Mucosa of gallbladder (tissue), 1 donor: ENCODE results near the gene FLYWCH2. TPM values are rescaled to one million over a fixed set of nuclear protein-coding genes. Genes with fewer than 3 reads are reported as not detected.
A peak's percentile ranks its signal among the peaks of the same experiment; 100 is the strongest.

Experiments used
- DNase-seq: peaks from one replicate; pipeline ENCODE4 v3.0.0-alpha.2; 2020; ENCODE audit warnings: low spot score
- total RNA-seq: library from RNA; stranded (reverse); gene quantifications from one replicate; pipeline ENCODE4 v1.2.1, GENCODE V29; 2021
- donor health status: DM: no; HTN: no; CAD: no.

FLYWCH2 gene
- total RNA-seq, 1 donor from 2014 or later, result 35.5 TPM

DNA sequence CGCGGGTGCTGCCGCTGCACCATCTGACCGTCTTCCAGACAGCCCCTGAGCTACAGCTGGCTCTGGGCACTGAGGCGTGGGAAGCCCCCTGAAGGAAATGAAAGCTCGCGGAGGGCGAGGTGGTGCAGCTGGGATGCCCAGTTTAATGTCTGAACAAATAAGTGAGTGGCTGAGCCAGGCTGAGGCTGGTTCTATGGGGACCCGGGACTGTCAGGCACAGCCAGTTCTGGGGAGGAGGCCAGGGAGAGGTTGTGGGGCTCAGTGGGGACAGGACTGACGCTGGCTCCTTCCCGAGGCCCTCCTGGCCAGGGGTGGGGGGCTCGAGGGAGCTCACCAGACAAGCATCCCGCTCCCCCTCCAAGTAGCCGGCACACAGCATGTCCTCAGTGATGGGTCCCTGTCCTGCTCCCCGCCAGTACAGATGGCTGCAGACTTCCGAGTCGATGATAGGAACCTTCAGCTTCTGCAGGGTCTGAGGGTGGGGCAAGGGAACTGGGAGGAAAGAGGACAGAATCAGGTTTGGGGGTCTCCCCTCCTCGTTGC lies 29.4 kb upstream of the FLYWCH2 start:
- DNase-seq, result no peak

DNA sequence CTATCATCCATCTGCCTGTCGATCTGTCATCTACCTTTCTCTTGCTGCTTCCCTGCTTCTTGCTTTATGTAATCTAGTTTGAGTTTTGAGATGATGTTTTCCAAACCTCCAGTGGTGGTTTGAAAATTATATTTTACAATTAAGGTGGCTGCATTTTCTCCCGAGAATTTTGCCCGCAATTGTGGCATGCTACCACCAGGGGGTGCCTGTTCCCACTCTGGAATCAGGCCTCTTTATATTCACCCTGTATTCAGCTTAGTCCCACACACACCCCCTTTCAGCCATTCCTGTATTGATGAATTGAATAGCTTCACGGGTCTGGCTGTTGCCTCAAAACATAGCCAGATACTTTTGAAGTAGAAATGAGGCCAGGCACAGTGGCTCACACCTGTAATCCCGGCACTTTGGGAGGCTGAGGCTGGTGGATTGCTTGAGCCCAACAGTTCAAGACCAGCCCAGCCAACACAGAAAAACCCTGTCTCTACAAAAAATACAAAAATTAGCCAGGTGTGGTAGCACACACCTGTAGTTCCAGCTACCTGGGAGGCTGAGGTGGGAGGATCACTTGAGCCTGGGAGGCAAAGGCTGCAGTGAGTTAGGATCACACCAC lies 28.2 kb upstream of the FLYWCH2 start:
- DNase-seq, result no peak

DNA sequence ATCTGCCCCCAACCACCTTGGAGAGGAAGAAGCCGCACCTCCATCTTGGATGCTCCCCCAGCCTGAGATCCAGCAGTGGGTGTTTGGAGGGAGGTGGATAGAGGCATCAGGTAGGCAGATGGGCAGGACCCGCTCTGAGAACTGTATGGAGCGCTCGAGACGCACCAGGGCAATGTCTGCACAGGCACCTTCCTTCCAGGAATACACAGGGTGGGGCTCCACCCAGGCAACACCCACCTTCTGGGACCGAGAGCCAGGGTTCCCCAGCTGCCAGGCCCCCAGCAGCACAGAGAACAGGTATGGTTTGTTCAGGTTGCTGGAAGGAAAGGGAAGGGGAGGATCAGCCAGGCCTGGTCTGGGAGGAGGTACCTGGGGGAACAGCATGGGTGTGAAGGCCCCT lies 27.5 kb upstream of the FLYWCH2 start:
- no peak for DNase-seq

DNA sequence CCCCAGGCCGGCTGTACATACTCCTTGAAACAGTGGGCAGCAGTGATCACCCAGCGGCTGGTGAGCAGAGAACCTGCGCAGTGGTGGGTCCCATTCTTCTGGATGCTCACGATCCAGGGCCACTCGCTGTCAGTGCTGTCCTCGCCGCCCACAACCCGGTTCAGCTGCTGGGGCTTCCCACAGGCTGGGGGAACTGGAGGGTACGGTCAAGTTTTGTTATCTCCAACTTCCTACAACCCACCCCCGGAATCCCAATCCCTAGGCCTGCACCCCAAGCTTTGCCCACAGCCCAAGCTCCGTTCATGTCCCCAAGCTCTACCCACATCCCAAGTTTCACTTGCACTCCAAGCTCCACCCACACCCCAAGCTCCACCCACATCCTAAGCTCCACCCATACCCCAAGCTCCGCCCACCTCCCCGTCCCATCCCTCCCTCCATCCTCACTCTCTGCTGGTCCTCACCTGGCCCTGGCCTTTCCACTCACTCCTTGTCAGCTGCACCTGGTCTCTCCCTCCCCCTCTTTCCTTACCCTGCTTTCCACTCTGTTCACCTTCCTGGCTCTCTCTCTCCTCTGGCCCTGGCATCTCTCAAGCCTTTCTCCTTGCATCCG lies 26.8 kb upstream of the FLYWCH2 start:
- DNase-seq, result no peak

DNA sequence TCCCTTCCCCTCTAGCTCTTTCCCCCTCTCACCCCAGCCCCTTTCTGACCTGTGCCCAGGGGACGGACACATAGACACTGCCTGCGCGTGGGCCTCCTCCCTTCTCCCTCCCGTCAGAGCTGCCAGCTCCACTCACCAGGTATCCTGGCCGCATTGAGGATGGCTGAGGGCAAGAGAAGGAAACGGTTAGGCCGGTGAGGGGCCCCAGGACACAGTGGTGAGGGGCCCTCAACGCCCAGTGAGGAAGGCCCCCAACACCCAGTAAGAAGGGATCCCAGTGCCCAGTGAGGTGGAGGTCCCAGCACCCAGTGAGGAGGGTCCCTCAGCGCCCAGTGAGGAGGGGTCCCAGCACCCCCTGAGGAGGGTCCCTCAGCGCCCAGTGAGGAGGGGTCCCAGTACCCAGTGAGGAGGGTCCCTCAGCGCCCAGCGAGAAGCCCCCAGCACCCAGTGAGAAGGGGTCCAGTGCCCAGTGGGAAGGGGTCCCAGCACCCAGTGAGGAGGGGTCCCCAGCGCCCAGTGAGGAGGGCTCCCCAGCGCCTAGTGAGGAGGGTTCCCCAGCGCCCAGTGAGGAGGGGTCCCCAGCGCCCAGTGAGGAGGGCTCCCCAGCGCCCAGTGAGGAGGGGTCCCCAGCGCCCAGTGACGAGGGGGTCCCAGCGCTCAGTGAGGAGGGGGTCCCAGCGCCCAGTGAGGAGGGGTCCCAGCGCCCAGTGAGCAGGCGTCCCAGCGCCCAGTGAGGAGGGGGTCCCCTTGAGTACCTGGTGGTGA lies 26.1 kb upstream of the FLYWCH2 start:
- no peak for DNase-seq

DNA sequence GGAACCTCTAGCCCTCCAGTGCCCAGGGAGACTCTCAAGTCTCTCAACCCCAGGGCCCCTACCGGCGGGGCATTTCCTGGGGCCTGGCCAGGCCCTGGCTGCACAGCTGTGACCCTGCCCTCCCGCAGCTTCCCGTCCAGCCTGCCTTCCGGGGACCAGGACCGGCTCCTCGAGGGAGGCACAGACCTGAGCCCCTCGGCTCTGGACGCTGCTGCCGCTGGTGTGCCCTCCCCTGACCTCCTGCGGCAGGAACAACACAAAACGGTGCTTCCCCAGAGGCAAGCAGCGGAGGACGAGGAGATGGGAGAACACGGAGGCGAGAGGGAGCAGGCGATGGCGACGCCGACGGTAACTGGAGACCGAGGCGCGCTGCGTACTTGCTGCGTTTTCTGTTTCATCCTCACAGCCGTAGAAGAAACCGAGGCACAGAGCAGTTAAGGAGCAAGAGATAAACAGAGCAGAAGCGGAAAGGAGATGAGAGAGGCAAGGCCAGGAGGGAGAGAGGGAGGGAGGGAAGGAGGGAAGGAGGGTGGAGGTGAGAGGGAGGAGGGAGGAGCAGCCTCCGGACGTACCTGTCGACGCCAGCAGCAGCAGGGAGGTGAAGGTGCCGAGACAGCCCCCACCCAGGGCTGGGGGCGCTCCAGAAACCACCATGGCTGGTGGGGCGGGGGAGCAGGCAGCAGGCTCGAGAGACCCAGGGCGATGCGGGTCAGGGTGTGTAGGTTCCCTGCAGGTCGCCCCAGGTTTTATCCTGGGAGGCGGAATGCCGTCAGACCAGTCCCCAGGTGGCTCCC lies 25.4 kb upstream of the FLYWCH2 start, which contains the start of gene PRSS22:
Gene PRSS22, minus strand, starts transcription at position 720 of the 794 bp plus-strand sequence. Its CDS starts 66 bp downstream, at position 654.
- DNase-seq, result peak; percentile 71

DNA sequence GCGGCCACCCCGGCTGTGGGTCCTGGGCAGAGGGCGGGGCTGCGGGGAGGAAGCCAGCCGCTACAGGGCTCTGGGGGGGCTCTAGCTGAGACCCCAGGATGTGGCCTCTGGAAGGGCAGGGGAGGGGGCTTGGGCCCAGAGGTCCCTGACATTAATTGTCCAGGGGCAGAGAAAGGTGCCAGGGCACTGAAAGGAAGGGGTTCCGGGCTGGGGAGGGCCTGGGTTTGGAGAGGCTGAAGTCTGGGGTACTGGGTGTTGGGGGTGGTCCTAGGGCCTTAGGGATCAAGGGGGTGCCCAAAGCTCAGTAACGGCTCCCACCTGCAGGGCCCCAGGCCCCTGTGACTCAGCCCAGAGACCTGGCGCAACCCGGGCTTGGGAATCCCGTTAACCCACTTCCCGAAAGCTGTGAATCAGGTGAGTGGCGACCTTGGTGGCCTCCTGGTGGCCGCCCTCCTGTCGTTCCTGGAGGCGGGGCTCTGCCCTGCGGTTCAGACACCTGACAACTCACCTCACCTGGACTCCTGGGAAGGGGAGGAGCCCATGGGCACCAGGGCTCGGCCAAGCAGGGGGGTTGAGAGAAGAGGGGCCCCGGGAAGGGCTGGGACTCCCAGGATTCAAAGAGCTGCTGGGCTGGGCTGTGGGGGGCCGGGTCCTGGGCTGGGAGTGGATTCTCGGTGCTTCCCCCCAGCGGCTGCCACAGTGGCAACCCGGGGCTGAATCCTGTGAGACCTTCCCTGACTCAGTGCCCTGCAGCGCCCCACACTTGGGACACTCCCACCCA lies 24.6 kb upstream of the FLYWCH2 start:
- DNase-seq, result peak; percentile 86

GRCh38 chr16:2859686-2860265 lies 23.2 kb upstream of the FLYWCH2 start:
- no peak for DNase-seq

DNA sequence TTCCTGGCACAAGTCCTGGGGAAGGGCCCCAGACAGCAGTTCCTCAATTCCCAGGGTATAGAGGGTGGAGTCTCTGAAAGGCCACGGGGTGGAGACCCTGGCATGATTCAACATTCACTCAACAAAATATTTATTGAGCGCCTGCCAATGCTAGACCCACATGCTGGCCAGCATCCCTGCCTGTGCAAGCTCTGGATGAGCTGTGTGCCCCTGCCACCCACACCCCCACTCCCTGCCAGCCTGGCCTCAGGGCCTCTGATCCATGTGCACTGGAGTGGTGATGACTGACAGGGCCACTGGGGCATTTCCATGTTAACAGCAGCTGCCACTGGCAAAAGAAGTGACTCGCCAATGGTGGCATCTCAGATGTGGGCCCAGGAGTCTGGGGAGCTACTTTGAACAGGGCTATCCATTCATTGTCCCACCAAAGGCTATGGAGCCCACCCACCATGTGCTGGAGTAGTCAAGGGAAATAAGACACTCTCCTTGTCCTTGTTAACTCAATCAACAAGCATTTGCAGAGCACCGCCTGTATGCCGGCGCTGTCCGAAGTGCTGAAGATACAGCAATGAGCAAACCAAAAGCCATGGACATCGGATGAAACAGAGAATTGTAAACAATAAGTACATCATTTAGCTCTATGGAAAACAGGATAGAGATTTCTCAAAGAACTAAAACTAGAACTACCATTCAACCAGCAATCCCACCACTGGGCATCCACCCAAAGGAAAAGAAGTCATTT lies 22.0 kb upstream of the FLYWCH2 start:
- no peak for DNase-seq

DNA sequence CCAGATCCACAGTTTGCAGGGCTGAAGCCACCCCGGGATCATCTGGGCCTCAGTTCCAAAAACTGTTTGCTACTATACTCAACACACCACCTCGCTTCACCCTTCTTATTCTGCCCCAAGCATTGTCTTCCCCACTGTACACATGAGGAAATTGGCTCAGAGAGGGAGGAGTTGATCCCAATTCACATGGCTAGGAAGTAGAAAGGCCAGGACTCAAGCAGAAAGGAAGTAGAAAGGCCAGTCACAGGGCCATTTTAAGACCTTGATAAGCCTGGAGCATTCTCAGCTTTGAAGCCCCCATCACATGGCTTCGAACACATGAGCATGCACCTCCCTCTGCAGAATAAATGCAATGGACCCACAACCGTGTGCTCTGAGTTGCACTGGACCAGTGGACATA lies 17.4 kb upstream of the FLYWCH2 start:
- no peak for DNase-seq

DNA sequence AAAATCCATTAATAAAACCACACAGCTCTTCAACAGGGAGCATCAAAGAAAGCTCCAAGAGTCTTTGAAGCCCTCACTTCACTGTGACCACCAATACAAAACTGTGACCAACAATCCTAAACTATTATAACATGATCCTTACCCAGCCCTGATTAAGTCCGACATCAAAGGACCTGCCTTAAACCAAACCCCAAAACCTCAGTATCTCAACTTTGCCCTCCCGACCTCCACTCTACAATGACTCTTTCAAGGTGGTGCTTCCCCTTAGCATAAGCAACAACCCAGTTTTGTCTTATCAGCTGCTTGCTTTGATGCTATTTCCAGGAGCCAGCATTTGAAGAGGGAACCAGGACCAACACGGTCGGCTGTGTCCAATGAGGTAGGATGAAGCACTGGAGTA lies 16.6 kb upstream of the FLYWCH2 start:
- DNase-seq, result no peak

GRCh38 chr16:2867661-2867986 lies 15.4 kb upstream of the FLYWCH2 start:
- DNase-seq, result no peak

GRCh38 chr16:2867987-2868789 lies 14.8 kb upstream of the FLYWCH2 start:
- peak; percentile 96 for DNase-seq

DNA sequence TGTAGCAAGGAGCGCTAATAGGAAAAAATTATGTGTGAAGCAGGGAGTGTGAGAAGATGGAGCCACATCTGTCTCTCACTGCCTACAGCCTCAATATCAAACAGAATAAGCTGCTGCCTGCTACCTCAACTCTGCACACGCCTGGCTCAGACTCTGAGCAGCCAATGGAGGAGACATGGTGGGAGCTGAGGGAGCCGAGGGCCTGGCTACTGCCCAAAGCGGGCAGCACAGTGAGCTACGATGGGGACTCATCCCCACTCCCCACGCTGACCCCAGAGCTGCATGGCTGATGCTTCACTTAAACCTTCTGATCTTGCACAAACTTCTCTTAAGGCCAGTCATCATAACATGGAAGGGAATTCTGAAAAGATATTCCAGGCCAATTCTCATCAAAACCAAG lies 11.1 kb upstream of the FLYWCH2 start:
- DNase-seq, result no peak

GRCh38 chr16:2874032-2874911 lies 8.7 kb upstream of the FLYWCH2 start:
- no peak for DNase-seq

- DNase-seq, result peak; percentile 79
Measured at GRCh38 chr16:2874912-2875362, 8.1 kb upstream of the FLYWCH2 start.

DNA sequence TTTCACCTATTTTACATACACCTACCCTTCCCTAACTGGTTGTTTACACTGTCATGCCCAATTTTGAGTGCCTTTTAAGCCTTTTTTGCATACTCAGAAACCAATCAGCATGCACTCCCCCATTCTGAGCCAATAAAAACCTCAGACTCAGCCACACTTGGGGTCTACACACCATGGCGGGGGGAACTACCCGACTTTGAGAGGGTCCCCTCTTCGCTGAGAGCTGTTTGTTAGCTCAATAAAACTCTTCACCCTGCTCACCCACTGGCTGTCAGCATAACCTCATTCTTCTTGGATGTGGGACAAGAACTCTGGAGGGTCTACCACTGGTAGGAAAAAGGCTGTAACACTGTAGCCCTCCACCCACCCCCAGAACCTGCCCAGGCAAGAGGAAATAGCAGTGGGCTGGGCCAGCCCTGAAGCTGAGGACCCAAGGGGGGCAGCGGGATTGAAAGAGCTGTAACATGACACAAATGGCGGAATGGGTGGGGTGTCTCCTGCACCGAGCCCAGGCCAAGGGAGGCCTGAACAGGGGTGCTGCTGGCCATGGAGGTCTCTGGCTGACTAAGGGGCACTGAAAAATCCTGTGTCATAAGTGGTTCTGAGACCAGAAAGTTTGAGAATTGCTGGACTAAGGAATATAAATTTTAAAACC lies 3.0 kb upstream of the FLYWCH2 start:
- DNase-seq, result no peak
